ENCODE data around the gene MED12.

MED12 gene

GRCh38 chrX:71082822-71083221 lies 35.6 kb upstream of the MED12 start:
- Histone ChIP-seq H3K4me3 (replicated peaks; ENCODE audit: insufficient read depth, low read length) (no peak overlapping the region), H3K27me3 (ENCODE audit: insufficient read depth, poor library complexity, severe bottlenecking) (no peaks in the 10 kb centered on the region), H3K27ac (replicated peaks) (no peak overlapping the region)
- no peak for DNase-seq (ENCODE audit: low read depth in 1 of 2, low spot score in 1 of 2)
- TF ChIP-seq GABPA (IDR thresholded peaks at IDR 0.05; ENCODE audit: low read depth) (no peak), CTCF (IDR thresholded peaks at IDR 0.05; ENCODE audit: insufficient read depth, low read length) (no peak), REST (IDR thresholded peaks at IDR 0.05; ENCODE audit: insufficient replicate concordance, low read depth) (no peak), SPI1 (IDR thresholded peaks at IDR 0.05; ENCODE audit: borderline replicate concordance, low read depth) (no peak), POLR2AphosphoS5 (IDR thresholded peaks at IDR 0.05; ENCODE audit: low read depth) (no peak)

DNA sequence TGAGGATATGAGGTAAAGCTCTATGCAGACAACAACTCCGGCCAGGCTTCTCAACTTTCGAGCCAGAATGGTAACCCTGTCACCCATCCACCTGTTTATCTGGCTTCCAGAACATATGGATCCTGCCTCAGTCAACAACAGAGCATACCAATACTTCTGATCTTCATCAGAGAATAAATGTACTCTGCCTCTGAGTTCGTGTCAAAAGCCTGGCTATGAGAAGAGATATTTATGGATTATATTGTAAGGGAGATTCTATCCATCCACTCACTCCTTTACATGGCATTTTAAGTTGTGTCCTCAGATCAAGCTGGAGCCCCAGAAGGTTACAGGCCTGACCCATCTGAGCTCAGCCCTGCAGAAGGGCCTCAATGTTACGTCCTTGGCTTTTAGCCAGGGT lies 32.5 kb upstream of the MED12 start:
- TF ChIP-seq CTCF (IDR thresholded peaks at IDR 0.05; ENCODE audit: insufficient read depth, low read length): no peak
- TF ChIP-seq SPI1 (IDR thresholded peaks at IDR 0.05; ENCODE audit: borderline replicate concordance, low read depth): no peak
- TF ChIP-seq GABPA (IDR thresholded peaks at IDR 0.05; ENCODE audit: low read depth): no peak
- TF ChIP-seq REST (IDR thresholded peaks at IDR 0.05; ENCODE audit: insufficient replicate concordance, low read depth): no peak
- TF ChIP-seq POLR2AphosphoS5 (IDR thresholded peaks at IDR 0.05; ENCODE audit: low read depth): no peak
- H3K27me3 ChIP-seq (ENCODE audit: insufficient read depth, poor library complexity, severe bottlenecking): no peaks in the 10 kb centered on the region

GRCh38 chrX:71091263-71091662 lies 27.1 kb upstream of the MED12 start:
- DNase-seq (ENCODE audit: low read depth in 1 of 2, low spot score in 1 of 2): no peak
- TF ChIP-seq REST (IDR thresholded peaks at IDR 0.05; ENCODE audit: insufficient replicate concordance, low read depth): no peak
- TF ChIP-seq SPI1 (IDR thresholded peaks at IDR 0.05; ENCODE audit: borderline replicate concordance, low read depth): no peak
- no peak for TF ChIP-seq CTCF (IDR thresholded peaks at IDR 0.05; ENCODE audit: insufficient read depth, low read length)
- no peak for TF ChIP-seq GABPA (IDR thresholded peaks at IDR 0.05; ENCODE audit: low read depth)
- TF ChIP-seq POLR2AphosphoS5 (IDR thresholded peaks at IDR 0.05; ENCODE audit: low read depth): no peak

More for the DNA sequence above, 32.5 kb upstream of the MED12 start:
- no peak for DNase-seq (ENCODE audit: low read depth in 1 of 2, low spot score in 1 of 2)
- Histone ChIP-seq H3K27ac (replicated peaks) (no peak overlapping the region), H3K4me3 (replicated peaks; ENCODE audit: insufficient read depth, low read length) (no peak overlapping the region)

More at GRCh38 chrX:71091263-71091662, 27.1 kb upstream of the MED12 start:
- Histone ChIP-seq H3K27ac (replicated peaks) (no peak overlapping the region), H3K27me3 (ENCODE audit: insufficient read depth, poor library complexity, severe bottlenecking) (no peaks in the 10 kb centered on the region), H3K4me3 (replicated peaks; ENCODE audit: insufficient read depth, low read length) (no peak overlapping the region)

Measured in HL-60 (cell line).